Measurements from ENCODE around the gene TIPARP.

DNA sequence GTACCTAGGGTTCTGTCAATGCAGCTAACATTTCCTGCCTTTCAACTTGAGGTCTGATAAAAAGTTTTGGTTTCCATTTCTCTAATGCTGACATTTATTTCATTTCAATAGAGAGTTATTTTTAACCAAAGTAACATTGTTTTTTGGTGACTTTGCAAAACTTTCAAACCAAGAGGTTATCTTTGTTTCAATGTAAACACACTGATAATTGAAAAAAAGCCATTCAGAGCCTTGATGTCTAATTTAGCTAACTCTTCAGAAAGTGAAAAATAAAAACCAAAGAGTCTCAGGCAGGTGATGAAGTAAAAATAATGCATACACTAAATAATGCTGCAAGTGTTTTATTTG lies 9.6 kb upstream of the TIPARP start:
- TF ChIP-seq, protein P1, sequence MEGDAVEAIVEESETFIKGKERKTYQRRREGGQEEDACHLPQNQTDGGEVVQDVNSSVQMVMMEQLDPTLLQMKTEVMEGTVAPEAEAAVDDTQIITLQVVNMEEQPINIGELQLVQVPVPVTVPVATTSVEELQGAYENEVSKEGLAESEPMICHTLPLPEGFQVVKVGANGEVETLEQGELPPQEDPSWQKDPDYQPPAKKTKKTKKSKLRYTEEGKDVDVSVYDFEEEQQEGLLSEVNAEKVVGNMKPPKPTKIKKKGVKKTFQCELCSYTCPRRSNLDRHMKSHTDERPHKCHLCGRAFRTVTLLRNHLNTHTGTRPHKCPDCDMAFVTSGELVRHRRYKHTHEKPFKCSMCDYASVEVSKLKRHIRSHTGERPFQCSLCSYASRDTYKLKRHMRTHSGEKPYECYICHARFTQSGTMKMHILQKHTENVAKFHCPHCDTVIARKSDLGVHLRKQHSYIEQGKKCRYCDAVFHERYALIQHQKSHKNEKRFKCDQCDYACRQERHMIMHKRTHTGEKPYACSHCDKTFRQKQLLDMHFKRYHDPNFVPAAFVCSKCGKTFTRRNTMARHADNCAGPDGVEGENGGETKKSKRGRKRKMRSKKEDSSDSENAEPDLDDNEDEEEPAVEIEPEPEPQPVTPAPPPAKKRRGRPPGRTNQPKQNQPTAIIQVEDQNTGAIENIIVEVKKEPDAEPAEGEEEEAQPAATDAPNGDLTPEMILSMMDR (IDR thresholded peaks at IDR 0.05) = no peak
- TF ChIP-seq POLR2A (IDR thresholded peaks at IDR 0.05) = no peak
